GM12865 (cell line): ENCODE results near the gene ZNFX1.
A peak's percentile ranks its signal among the peaks of the same experiment; 100 is the strongest.

Experiments used
- DNase-seq: peaks from one replicate; pipeline ENCODE4 v3.0.0; 2010; ENCODE audit warnings: low read depth
- H3K4me3 ChIP-seq: 2 replicates; pipeline ENCODE4 v1.5.1; 2011; ENCODE audit warnings: mild to moderate bottlenecking, low read depth, low read length, control low read depth
- CTCF ChIP-seq: IDR thresholded peaks from 2 replicates; pipeline ENCODE4 v1.5.1; 2011; ENCODE audit warnings: low read length, control low read depth, low read depth, inconsistent platforms; ENCODE audit not compliant: insufficient read depth; ENCODE audit errors: missing control alignments

ZNFX1 gene

GRCh38 chr20:49247792-49248191 is 30.1 kb downstream of the ZNFX1 start:
- H3K4me3 ChIP-seq, result no peak overlapping the region
- no peak for TF ChIP-seq CTCF
- no peak for DNase-seq

GRCh38 chr20:49247169-49247723 is 30.6 kb downstream of the ZNFX1 start:
- no peak for TF ChIP-seq CTCF
- no peak overlapping the region for H3K4me3 ChIP-seq
- no peak for DNase-seq

GRCh38 chr20:49245921-49246740 is 31.7 kb downstream of the ZNFX1 start:
- DNase-seq, result peak; percentile 61
- peak; percentile 74 for TF ChIP-seq CTCF
- no peak overlapping the region for H3K4me3 ChIP-seq

- no peak for DNase-seq
- H3K4me3 ChIP-seq, result no peak overlapping the region
- TF ChIP-seq CTCF, result no peak
Observed at GRCh38 chr20:49237531-49237930, 40.3 kb downstream of the ZNFX1 start.

- no peak for DNase-seq
- no peak overlapping the region for H3K4me3 ChIP-seq
- TF ChIP-seq CTCF, result no peak
Observed at GRCh38 chr20:49236301-49236700, 41.6 kb downstream of the ZNFX1 start.

GRCh38 chr20:49234831-49235230 is 43.0 kb downstream of the ZNFX1 start:
- DNase-seq, result no peak
- no peak for TF ChIP-seq CTCF

More at GRCh38 chr20:49234831-49235230, 43.0 kb downstream of the ZNFX1 start:
- H3K4me3 ChIP-seq, result no peak overlapping the region
